Measurements from ENCODE around the gene MYO5A.

- TF ChIP-seq, protein P1, sequence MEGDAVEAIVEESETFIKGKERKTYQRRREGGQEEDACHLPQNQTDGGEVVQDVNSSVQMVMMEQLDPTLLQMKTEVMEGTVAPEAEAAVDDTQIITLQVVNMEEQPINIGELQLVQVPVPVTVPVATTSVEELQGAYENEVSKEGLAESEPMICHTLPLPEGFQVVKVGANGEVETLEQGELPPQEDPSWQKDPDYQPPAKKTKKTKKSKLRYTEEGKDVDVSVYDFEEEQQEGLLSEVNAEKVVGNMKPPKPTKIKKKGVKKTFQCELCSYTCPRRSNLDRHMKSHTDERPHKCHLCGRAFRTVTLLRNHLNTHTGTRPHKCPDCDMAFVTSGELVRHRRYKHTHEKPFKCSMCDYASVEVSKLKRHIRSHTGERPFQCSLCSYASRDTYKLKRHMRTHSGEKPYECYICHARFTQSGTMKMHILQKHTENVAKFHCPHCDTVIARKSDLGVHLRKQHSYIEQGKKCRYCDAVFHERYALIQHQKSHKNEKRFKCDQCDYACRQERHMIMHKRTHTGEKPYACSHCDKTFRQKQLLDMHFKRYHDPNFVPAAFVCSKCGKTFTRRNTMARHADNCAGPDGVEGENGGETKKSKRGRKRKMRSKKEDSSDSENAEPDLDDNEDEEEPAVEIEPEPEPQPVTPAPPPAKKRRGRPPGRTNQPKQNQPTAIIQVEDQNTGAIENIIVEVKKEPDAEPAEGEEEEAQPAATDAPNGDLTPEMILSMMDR (IDR thresholded peaks at IDR 0.05; ENCODE audit: low read length) = no peak
- no peak for TF ChIP-seq EZH2 (IDR thresholded peaks at IDR 0.05; ENCODE audit: borderline replicate concordance, low read length)
These were observed 113.7 kb downstream of the MYO5A start for GRCh38 chr15:52414936-52415335.
